HPDE6-E6E7 (cell line): ENCODE data around the gene LYL1.

Source experiments
- DNase-seq: peaks from one replicate; pipeline ENCODE4 v3.0.0; 2011; ENCODE audit warnings: missing footprints; ENCODE audit errors: extremely low spot score

LYL1 gene

GRCh38 chr19:13073263-13073662 is 29.4 kb downstream of the LYL1 start:
- DNase-seq: no peak

- no peak for DNase-seq
Measured at GRCh38 chr19:13072188-13072908, 30.3 kb downstream of the LYL1 start.

- no peak for DNase-seq
Measured at GRCh38 chr19:13071444-13072187, 31.0 kb downstream of the LYL1 start.

GRCh38 chr19:13070425-13071140 is 32.1 kb downstream of the LYL1 start:
- DNase-seq: no peak

- DNase-seq: no peak
Measured at GRCh38 chr19:13069415-13070359, 33.0 kb downstream of the LYL1 start.

GRCh38 chr19:13068085-13068846 is 34.4 kb downstream of the LYL1 start:
- no peak for DNase-seq

- DNase-seq: no peak
Measured at GRCh38 chr19:13066933-13067807, 35.5 kb downstream of the LYL1 start.

- DNase-seq: no peak
Measured at GRCh38 chr19:13066226-13066625, 36.4 kb downstream of the LYL1 start.

- no peak for DNase-seq
Measured at GRCh38 chr19:13064092-13064489, 38.6 kb downstream of the LYL1 start.

GRCh38 chr19:13063461-13064091 is 39.1 kb downstream of the LYL1 start:
- DNase-seq: no peak

GRCh38 chr19:13062317-13062716 is 40.3 kb downstream of the LYL1 start:
- no peak for DNase-seq

GRCh38 chr19:13060964-13061927 is 41.4 kb downstream of the LYL1 start:
- DNase-seq: peak; percentile 72

- no peak for DNase-seq
Measured at GRCh38 chr19:13060233-13060963, 42.3 kb downstream of the LYL1 start.

- no peak for DNase-seq
Measured at GRCh38 chr19:13058951-13059660, 43.6 kb downstream of the LYL1 start.

- DNase-seq: no peak
Measured at GRCh38 chr19:13057744-13058143, 44.9 kb downstream of the LYL1 start.

GRCh38 chr19:13057147-13057572 is 45.5 kb downstream of the LYL1 start:
- no peak for DNase-seq
